Measurements from ENCODE around the gene CBFA2T3.

CBFA2T3 gene

GRCh38 chr16:88881675-88882357, 95.2 kb downstream of the CBFA2T3 start:
- no peaks in the 10 kb centered on the region for H3K36me3 Mint-ChIP-seq (ENCODE audit: low read depth)
- H3K27ac Mint-ChIP-seq: no peak overlapping the region
- H3K4me3 Mint-ChIP-seq: no peak overlapping the region
- H3K27me3 Mint-ChIP-seq (ENCODE audit: low read depth, poor library complexity): peaks cover 16% of the 10 kb centered on the region
- peaks cover 13% of the 10 kb centered on the region for H3K4me1 Mint-ChIP-seq
- no peaks in the 10 kb centered on the region for H3K9me3 Mint-ChIP-seq
- no peak for TF ChIP-seq CTCF (IDR thresholded peaks at IDR 0.05)
- no peak for DNase-seq

GRCh38 chr16:88881007-88881615, 95.9 kb downstream of the CBFA2T3 start:
- H3K27ac Mint-ChIP-seq: no peak overlapping the region
- peaks cover 16% of the 10 kb centered on the region for H3K4me1 Mint-ChIP-seq
- H3K27me3 Mint-ChIP-seq (ENCODE audit: low read depth, poor library complexity): peaks cover 21% of the 10 kb centered on the region
- no peaks in the 10 kb centered on the region for H3K9me3 Mint-ChIP-seq
- DNase-seq: no peak
- no peaks in the 10 kb centered on the region for H3K36me3 Mint-ChIP-seq (ENCODE audit: low read depth)
- TF ChIP-seq CTCF (IDR thresholded peaks at IDR 0.05): no peak
- no peak overlapping the region for H3K4me3 Mint-ChIP-seq

DNA sequence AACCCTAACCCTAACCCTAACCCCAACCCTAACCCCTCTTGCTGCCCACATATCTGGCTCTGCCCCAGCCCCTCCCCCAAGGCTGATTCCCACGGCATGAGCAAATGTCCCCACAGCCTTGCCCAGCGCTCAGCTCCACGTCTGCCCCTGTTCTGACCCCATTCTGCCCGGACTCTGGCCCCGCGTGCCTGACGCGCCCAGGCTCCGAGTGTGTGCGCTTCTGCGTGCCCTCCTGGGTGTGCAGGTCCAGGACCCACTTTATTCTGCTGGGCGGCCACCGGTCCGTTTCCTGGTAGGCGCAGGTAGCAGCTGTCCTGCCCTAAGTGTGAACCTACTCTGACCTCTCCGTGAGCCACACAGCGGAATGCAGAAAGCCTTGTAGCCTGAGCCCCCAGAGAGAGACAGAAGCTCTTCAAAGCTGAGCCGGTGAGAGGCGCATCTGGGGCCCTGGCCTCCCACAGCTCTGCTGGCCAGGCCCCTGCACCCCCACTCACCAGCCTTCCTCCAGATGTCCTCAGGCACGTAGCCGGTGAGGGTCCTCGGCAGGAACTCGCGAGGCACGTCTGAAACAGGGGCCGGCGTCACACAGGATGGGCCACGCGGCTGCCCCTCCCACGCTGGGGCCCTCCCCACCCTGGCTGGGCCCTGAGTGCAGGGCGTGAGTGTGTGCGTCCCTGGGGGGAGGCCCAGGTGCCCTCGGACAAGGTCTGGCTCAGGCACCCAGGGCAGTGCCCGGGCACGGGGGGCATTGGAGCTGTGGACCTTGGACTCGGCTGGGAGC, 96.6 kb downstream of the CBFA2T3 start:
- no peak for TF ChIP-seq CTCF (IDR thresholded peaks at IDR 0.05)
- H3K4me3 Mint-ChIP-seq: peak overlapping the region; percentile 45
- peak; percentile 45 for DNase-seq
- no peaks in the 10 kb centered on the region for H3K9me3 Mint-ChIP-seq
- peaks cover 22% of the 10 kb centered on the region for H3K4me1 Mint-ChIP-seq
- no peak overlapping the region for H3K27ac Mint-ChIP-seq
- H3K36me3 Mint-ChIP-seq (ENCODE audit: low read depth): no peaks in the 10 kb centered on the region
- H3K27me3 Mint-ChIP-seq (ENCODE audit: low read depth, poor library complexity): peaks cover 26% of the 10 kb centered on the region

DNA sequence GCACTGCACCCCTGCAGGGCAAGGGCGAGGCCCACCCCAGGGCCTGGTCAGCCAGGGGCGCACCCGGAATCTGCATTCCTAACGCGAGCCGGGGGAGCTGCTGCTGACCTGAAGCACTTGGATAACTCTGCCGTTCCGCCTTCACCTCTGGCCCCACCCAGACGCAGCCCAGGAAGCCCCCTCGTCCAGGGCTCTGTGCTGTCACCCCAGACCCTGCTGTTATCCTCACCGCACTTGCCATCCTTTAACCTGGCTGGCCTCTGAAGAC, 97.3 kb downstream of the CBFA2T3 start:
- DNase-seq: no peak
- Mint-ChIP-seq H3K27me3 (ENCODE audit: low read depth, poor library complexity) (peaks cover 30% of the 10 kb centered on the region), H3K9me3 (no peaks in the 10 kb centered on the region), H3K4me3 (peak overlapping the region; percentile 45), H3K36me3 (ENCODE audit: low read depth) (no peaks in the 10 kb centered on the region), H3K4me1 (peaks cover 26% of the 10 kb centered on the region), H3K27ac (peak overlapping the region; percentile 78)
- no peak for TF ChIP-seq CTCF (IDR thresholded peaks at IDR 0.05)

- no peak for DNase-seq
- Mint-ChIP-seq H3K4me1 (peaks cover 26% of the 10 kb centered on the region), H3K27ac (no peak overlapping the region), H3K9me3 (no peaks in the 10 kb centered on the region), H3K27me3 (ENCODE audit: low read depth, poor library complexity) (peaks cover 31% of the 10 kb centered on the region), H3K4me3 (no peak overlapping the region), H3K36me3 (ENCODE audit: low read depth) (no peaks in the 10 kb centered on the region)
- TF ChIP-seq CTCF (IDR thresholded peaks at IDR 0.05): no peak
Measured at GRCh38 chr16:88878967-88879787, 97.8 kb downstream of the CBFA2T3 start.

Data from nephron progenitor cell (in vitro differentiated cells).